ENCODE measurements around the gene STEAP3.

The STEAP3 gene

DNA sequence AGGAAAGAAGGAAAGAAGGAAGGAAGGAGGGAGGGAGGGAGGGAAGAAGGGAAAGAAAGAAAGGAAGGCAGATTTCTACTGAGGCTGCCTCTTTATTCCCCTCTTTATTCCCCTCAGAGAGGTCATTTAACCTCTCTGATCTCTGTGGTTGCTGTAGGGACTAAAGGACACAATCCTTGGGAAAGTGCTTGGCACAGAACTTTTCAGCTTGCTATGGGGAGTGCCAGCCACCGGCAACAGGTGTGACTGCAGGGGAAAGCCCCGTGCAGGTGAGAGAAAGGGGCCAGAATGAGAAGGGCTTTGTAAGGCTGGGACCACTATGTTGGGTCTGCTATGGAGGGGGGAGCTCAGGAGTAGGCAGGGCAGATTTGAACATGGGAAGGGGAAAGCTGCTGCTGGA is 27.7 kb upstream of the STEAP3 start:
- Histone ChIP-seq H3K9ac (ENCODE audit: low read length) (no peak overlapping the region), H2AFZ (ENCODE audit: low read depth, low read length) (no peak overlapping the region), H3K27ac (ENCODE audit: low read length) (no peak overlapping the region), H4K20me1 (ENCODE audit: insufficient read depth, low read length) (no peaks in the 10 kb centered on the region; the same call in 1 of the 2 replicates), H3K4me1 (ENCODE audit: low read length) (no peaks in the 10 kb centered on the region), H3K4me3 (ENCODE audit: low read length) (no peak overlapping the region), H3K79me2 (ENCODE audit: low read length) (no peaks in the 10 kb centered on the region), H3K27me3 (ENCODE audit: low read depth, low read length) (peaks cover 18% of the 10 kb centered on the region), H3K9me3 (ENCODE audit: insufficient read depth, low read length) (no peaks in the 10 kb centered on the region), H3K36me3 (replicated peaks; ENCODE audit: low read depth, low read length) (no peaks in the 10 kb centered on the region), H3K4me2 (ENCODE audit: low read length) (no peak overlapping the region)
- TF ChIP-seq, protein P1, sequence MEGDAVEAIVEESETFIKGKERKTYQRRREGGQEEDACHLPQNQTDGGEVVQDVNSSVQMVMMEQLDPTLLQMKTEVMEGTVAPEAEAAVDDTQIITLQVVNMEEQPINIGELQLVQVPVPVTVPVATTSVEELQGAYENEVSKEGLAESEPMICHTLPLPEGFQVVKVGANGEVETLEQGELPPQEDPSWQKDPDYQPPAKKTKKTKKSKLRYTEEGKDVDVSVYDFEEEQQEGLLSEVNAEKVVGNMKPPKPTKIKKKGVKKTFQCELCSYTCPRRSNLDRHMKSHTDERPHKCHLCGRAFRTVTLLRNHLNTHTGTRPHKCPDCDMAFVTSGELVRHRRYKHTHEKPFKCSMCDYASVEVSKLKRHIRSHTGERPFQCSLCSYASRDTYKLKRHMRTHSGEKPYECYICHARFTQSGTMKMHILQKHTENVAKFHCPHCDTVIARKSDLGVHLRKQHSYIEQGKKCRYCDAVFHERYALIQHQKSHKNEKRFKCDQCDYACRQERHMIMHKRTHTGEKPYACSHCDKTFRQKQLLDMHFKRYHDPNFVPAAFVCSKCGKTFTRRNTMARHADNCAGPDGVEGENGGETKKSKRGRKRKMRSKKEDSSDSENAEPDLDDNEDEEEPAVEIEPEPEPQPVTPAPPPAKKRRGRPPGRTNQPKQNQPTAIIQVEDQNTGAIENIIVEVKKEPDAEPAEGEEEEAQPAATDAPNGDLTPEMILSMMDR (IDR thresholded peaks at IDR 0.05; ENCODE audit: low read depth, low read length): no peak
- TF ChIP-seq EZH2phosphoT487 (IDR thresholded peaks at IDR 0.05; ENCODE audit: low read depth): no peak

DNA sequence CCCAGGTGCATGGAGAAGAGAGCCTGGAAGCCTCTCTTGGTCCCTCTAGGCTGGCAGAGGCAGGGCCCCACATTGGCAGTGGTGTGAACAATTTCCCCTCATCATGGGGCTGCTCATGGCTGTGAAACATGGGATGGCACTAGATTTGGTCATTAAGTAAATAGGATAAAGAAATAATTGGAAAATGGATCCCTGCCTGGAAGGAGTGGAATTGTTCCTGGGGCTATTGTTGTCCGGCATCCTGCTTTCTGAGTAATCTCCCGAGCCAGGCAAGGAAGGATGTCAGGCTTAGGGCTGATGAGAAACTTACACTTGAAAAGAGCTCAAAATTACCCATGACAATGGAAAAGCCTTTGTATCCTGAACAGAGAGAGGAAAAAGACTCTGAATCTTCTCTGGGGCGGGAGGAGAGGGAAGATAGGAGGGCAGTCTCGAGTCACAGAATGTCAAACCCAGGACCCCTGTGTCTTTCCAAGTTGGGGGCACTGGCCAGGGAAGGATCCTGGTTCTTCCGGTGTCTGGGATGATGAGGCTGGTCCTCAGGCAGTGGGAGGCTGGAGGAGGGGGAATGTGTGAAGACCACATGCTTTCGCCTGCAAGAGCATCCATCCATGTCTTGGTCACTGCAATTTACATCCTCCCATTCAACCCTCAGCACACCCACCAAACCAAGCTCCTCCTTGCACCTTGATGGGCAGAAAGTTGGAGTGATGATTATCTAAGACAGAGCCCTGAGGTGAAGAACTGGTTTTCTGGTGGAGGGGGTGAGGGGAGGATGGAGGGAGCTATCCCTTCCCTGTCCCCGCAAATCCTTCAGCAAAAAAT is 27.1 kb upstream of the STEAP3 start:
- no peaks in the 10 kb centered on the region; the same call in 1 of the 2 replicates for H4K20me1 ChIP-seq (ENCODE audit: insufficient read depth, low read length)
- H3K27me3 ChIP-seq (ENCODE audit: low read depth, low read length): peaks cover 18% of the 10 kb centered on the region
- H3K9ac ChIP-seq (ENCODE audit: low read length): no peak overlapping the region
- H3K79me2 ChIP-seq (ENCODE audit: low read length): no peaks in the 10 kb centered on the region
- no peak overlapping the region for H3K27ac ChIP-seq (ENCODE audit: low read length)
- no peak overlapping the region for H3K4me2 ChIP-seq (ENCODE audit: low read length)
- H3K36me3 ChIP-seq (replicated peaks; ENCODE audit: low read depth, low read length): no peaks in the 10 kb centered on the region
- H3K4me3 ChIP-seq (ENCODE audit: low read length): no peak overlapping the region
- no peak for TF ChIP-seq EZH2phosphoT487 (IDR thresholded peaks at IDR 0.05; ENCODE audit: low read depth)
- no peaks in the 10 kb centered on the region for H3K4me1 ChIP-seq (ENCODE audit: low read length)
- H2AFZ ChIP-seq (ENCODE audit: low read depth, low read length): no peak overlapping the region
- no peaks in the 10 kb centered on the region for H3K9me3 ChIP-seq (ENCODE audit: insufficient read depth, low read length)

DNA sequence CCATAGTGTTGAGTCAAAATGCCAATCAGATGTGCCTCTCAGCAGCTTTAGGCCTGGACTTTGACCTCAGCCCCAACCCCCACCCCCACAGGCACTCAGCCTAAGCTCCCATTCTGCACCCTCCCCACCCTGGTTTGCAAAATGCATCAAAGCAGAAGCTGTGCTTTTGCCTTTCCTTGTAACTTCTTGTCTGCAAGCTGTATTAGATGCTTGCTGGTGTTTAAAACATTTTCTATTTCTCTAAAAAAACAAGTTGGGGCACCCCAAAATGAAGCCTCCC is 26.6 kb upstream of the STEAP3 start:
- Histone ChIP-seq H3K27ac (ENCODE audit: low read length) (no peak overlapping the region), H3K4me1 (ENCODE audit: low read length) (no peaks in the 10 kb centered on the region), H3K9ac (ENCODE audit: low read length) (no peak overlapping the region), H3K4me2 (ENCODE audit: low read length) (no peak overlapping the region), H3K9me3 (ENCODE audit: insufficient read depth, low read length) (no peaks in the 10 kb centered on the region), H3K79me2 (ENCODE audit: low read length) (no peaks in the 10 kb centered on the region), H3K27me3 (ENCODE audit: low read depth, low read length) (peaks cover 18% of the 10 kb centered on the region), H4K20me1 (ENCODE audit: insufficient read depth, low read length) (no peaks in the 10 kb centered on the region; the same call in 1 of the 2 replicates), H3K4me3 (ENCODE audit: low read length) (no peak overlapping the region), H2AFZ (ENCODE audit: low read depth, low read length) (no peak overlapping the region), H3K36me3 (replicated peaks; ENCODE audit: low read depth, low read length) (no peaks in the 10 kb centered on the region)
- no peak for TF ChIP-seq EZH2phosphoT487 (IDR thresholded peaks at IDR 0.05; ENCODE audit: low read depth)
- TF ChIP-seq, protein P1 (IDR thresholded peaks at IDR 0.05; ENCODE audit: low read depth, low read length): no peak

DNA sequence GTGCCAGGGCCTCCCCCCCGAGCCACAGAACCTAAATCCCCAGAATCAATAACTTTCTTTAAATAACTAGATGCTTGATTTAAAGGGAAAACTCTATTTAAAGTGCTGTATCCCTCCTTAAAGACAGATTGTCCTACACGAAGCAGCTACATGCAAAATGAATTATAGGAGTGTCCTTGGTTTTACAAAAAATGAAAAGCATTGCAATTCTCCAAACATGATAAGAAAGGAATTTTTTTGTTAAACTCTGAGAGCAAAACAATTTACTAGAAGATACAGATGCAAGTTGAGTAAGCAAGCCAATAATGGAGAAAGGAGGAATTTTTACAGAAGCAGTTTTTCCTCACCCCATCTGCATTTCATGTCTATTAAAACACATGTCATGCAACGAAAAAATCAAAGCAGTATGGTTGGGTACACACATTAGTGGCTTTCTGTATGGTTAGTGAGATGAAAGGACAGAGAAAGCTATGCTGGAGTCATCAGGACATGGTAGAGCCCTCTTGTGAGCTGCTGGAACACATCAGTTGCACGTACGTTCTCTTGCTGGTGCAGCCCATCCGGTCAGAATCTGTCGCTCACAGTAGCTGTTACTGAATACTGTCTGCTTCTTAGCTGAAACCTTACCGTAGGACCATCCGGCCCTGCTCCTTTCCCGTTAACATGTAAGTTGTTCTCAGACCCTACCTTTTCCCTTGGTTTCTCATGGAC is 25.9 kb upstream of the STEAP3 start:
- no peak for TF ChIP-seq EZH2phosphoT487 (IDR thresholded peaks at IDR 0.05; ENCODE audit: low read depth)
- TF ChIP-seq, protein P1 (IDR thresholded peaks at IDR 0.05; ENCODE audit: low read depth, low read length): no peak
- Histone ChIP-seq H2AFZ (ENCODE audit: low read depth, low read length) (no peak overlapping the region), H3K79me2 (ENCODE audit: low read length) (no peaks in the 10 kb centered on the region), H3K4me2 (ENCODE audit: low read length) (no peak overlapping the region), H3K9me3 (ENCODE audit: insufficient read depth, low read length) (no peaks in the 10 kb centered on the region), H3K9ac (ENCODE audit: low read length) (no peak overlapping the region), H3K36me3 (replicated peaks; ENCODE audit: low read depth, low read length) (no peaks in the 10 kb centered on the region), H3K4me1 (ENCODE audit: low read length) (no peaks in the 10 kb centered on the region), H3K27ac (ENCODE audit: low read length) (no peak overlapping the region), H3K4me3 (ENCODE audit: low read length) (no peak overlapping the region), H3K27me3 (ENCODE audit: low read depth, low read length) (peaks cover 18% of the 10 kb centered on the region), H4K20me1 (ENCODE audit: insufficient read depth, low read length) (no peaks in the 10 kb centered on the region; the same call in 1 of the 2 replicates)
